NCI-H1694 treated with DMSO at 0.1 percent for 48 hours (cell line): ENCODE data around the gene FBXL17.
"Not testable (repeated sequence)": the region's sequence is repeated elsewhere in the genome, so short reads cannot be mapped to it uniquely, and the experiment has no call there.

ENCODE experiments used
- DNase-seq: peaks from one replicate; lab custom pipeline; 2025; lab: John Stamatoyannopoulos, UW

The FBXL17 gene

DNA sequence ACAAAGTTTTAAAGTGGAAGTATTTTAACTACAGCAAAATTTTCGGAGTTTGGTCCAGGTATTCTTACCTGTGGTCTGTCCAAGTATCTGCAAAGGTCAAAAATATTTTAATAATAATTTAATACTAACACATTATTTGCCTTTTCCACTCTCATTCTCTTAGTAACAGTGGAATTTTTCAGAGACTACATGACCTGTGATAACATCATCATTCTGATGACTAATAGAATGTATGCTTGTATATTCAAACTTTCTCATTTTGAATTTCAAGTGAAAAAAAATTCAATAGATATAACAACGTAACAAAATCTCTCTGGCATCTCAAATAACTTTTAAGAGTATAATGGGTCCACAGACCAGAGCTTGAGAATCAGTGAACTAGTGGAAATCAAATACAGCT is 78.3 kb downstream of the FBXL17 start:
- DNase-seq, result no peak

DNA sequence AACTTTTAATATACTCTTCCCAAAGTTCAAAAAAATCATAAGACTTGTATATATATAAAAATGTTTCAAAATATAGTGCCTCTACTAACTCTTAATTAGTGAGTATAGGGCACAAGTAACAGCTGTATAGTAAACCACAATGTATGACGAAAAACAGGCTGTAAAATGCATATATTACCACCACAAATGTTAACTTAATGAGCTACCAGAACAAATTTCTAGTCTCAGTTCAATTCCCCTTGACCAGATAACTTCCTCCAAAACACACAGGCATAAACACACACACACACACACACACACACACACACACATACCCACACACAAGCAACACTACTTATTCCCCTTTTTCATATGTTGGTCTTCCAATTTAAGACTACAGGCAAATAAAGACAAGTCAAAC is 78.8 kb downstream of the FBXL17 start:
- no peak for DNase-seq

- DNase-seq, result no peak
Measured at GRCh38 chr5:108297042-108297601, 84.8 kb downstream of the FBXL17 start.

GRCh38 chr5:108295578-108296368 is 86.1 kb downstream of the FBXL17 start:
- DNase-seq, result no peak

GRCh38 chr5:108280960-108281569 is 100.8 kb downstream of the FBXL17 start:
- DNase-seq, result no peak

GRCh38 chr5:108280248-108280647 is 101.7 kb downstream of the FBXL17 start:
- DNase-seq, result no peak

GRCh38 chr5:108278285-108279240 is 103.3 kb downstream of the FBXL17 start:
- DNase-seq, result no peak

GRCh38 chr5:108276187-108277050 is 105.5 kb downstream of the FBXL17 start:
- no peak for DNase-seq

- DNase-seq, result not testable (repeated sequence)
Measured at GRCh38 chr5:108274080-108274479, 107.8 kb downstream of the FBXL17 start.

GRCh38 chr5:108271127-108271526 is 110.8 kb downstream of the FBXL17 start:
- no peak for DNase-seq

- no peak for DNase-seq
Measured at GRCh38 chr5:108266242-108266641, 115.7 kb downstream of the FBXL17 start.

DNA sequence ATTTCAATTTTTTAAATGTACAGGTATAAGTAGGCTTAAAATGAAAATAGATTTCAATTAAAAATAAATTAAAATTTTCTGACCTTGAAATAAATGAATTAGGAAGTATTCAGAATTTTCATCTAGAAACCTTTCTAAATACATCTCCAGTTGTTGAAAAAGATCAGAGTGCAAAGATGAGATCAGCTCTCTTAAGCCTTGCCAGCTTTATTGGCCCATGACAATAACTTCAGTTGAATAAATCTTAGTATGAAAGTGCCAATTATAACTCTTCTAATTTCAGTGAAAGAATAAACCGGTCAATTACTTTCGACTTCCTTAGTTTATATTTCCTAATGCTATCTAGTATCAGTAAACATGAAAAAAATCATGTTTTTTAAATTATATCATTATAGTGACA is 117.4 kb downstream of the FBXL17 start:
- no peak for DNase-seq

DNA sequence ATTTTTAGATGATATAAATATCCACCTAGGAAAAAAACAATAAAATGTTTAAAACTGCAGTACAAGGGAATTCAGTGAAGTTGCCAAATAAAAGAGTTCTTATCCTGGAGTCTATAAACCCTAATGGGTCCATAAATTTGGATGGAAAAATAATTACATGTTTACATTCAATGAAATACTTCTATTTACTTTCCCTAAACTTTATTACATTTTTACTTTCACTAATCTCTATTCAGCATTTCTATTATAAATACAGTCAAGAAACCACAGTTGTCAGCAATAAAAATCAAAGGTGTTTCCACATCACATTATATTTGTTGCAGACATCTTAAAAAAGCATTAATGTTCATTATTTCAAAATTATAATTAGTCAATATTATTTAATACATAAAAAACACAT is 118.6 kb downstream of the FBXL17 start:
- DNase-seq, result no peak

DNA sequence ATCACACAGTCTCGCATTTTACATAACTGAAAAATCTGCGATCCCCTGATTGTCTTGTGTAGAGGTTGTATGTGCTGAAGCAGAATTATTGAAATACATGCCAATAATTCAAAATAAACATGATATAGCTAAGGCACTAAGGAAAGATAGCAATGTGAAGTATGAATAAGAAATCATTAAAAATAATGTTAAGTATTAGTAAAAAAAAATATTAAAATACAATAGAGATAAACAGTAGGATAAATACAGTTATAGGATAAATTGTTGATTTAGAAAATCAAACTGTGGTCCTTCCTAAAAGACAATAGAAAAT is 121.1 kb downstream of the FBXL17 start:
- no peak for DNase-seq

DNA sequence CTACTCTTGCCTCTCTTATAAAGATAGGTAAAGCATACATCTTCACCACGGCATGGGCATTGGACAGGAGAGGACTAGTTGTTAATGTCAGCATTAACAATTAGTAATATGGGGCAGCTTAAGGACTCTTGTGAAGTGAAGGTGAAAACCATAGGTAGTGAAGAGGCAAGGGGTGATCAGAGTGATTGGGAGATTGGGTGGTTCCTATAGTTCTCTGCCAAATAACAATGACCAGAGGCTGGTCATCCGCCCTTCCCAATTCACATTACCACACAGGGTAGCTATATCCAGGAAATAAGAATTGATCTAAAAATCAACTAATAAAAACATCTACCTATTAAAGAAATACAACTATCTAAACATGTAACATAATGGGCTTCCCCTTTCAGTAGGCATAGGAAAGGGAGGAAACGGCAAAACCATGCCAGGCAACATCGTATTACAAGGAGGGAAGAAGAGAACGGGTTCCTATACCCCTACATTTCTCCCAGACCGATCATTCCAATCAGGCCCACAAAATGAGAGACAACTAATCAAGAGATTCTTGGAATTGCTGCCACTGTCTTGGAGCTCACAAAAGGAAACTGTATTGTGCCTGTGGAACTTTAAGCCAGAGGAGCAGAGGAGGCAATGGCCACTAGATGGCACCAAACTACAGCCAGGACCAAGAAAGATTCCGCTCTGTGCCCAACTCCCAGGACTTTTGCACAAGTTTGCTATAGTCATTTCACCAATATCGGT is 121.6 kb downstream of the FBXL17 start:
- DNase-seq, result peak; percentile 47

GRCh38 chr5:108259306-108259705 is 122.6 kb downstream of the FBXL17 start:
- no peak for DNase-seq

GRCh38 chr5:108257996-108258395 is 123.9 kb downstream of the FBXL17 start:
- DNase-seq, result no peak

DNA sequence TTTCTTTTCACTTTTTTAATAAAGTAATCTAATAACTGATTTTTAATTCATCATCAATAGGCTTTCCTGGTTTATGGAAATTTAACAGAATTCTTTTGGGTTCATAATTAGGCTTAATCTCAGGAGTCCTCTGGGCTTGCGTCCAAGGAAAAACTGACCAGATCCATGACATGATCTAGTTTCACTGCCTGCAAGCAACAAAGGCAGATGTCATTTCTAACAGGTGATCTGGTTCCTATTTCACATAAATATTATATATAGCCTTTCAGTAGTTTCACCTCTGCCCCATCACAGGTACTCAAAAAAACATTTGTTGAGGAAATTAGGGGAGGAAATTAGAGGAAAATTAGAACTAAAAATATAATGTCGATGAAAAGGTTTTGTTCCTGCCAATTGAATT is 126.4 kb downstream of the FBXL17 start:
- no peak for DNase-seq

GRCh38 chr5:108251350-108251749 is 130.5 kb downstream of the FBXL17 start:
- DNase-seq, result no peak

DNA sequence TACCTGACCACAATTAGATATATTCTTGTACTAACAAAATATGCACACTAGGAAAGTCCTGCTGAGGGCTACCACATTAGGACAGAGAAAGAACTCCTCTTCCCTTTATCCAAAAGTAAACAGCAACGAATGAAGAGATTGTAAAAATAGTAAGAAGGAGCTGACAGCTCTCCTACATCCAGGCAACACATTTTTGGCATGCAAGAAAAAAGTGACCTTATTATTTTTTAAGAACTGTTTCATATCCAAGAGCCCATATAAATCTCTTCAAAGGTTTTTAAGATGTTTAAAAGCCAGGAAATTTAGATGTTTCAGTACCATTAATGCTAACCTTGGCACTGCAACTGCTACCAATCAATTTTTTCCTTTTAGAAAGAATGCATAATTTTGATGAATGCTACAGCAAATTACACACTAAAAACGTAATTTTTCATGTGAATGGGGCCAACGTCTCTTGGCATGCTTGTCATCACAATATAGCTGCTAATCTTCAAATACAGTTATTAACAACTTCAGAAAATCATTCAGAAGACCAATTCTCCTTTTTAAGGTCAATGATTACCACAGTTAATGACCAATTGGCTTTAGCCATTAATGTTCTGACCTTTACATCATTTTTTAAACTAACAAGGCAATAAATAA is 132.0 kb downstream of the FBXL17 start:
- DNase-seq, result no peak
